GM18870 (cell line): ENCODE measurements around the gene F13B.
"Not testable (repeated sequence)": the region's sequence is repeated elsewhere in the genome, so short reads cannot be mapped to it uniquely, and the experiment has no call there.

Experiments
- ATAC-seq: cut with Tn5 transposase; IDR thresholded peaks from one replicate; pipeline ENCODE4 v1.9.1; 2021; ENCODE audit warnings: moderate library complexity; ENCODE audit not compliant: unreplicated experiment

The F13B gene

DNA sequence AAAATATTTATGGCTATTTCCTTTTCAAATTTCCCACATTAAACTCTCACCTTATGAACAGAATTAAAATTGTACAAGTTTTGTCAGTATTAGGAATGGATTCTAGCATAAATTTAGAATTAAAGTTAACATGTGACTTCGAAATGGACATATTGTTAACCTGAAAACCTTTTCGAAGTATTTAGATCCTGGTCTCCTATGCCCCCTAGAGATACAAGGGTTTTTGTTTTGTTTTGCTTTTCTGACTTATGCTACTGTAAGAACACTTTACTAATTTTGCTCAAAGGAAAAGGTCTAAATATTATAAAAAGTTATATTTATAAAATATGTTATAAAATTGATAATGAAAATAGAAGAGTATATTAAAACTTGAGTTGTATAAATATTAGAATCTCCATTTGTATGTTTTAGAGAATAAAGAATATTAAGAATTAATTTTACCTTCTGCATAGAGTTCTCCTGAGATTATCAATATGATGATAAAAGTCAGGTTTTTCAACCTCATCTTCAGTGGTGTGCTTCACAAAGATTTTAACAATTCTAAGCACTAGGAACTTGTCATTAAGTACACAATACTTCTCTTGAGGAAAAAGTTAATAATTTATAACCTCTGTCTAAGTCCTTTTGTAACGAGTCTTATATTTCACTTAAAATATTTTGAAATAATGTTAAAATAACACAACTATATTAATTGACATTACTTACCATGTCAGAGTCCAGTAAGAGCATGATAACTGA lies at the start of gene F13B:
Gene F13B, minus strand, starts transcription at position 542 of the 738 bp plus-strand sequence. Its CDS starts 37 bp downstream, at position 505.
- ATAC-seq: no peak

DNA sequence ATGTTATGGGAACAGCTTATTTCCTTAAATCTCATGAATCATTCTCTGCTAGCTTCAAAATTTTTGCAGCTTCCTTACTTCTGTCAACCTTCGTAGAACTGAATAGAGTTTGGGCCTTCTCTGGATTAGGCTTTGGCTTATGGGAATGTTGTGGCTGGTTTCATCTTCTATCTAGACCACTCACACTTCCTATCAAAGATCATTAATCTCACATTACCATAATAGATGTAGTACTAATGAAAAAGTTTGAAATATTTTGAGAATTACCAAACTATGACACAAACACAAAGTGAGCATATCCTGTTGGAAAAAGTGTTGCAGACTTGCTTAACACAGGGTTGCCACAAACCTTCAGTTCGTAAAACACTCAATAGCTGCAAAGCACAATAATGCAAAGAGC lies 49.1 kb upstream of the F13B start:
- no peak for ATAC-seq

DNA sequence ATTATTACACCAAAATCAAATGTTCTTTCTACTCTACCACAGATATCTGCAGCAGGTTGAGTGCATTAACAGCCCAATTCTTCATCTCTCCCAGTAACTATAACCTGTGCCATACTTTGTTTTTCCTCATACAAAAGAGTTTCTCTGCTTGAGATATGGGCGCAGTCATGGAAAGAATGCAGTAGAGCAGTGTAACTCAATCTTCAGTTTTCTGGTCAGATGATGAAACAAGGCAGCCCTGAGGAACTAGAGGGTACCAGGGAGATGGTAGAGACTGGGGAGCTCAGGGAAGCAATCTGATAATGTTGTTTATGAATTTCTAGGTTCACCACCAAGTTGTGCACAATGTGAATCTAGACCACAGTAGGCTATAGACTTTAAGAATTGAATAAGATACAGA lies 39.8 kb upstream of the F13B start:
- no peak for ATAC-seq

GRCh38 chr1:197103300-197103699 lies 36.2 kb upstream of the F13B start:
- ATAC-seq: no peak

- no peak for ATAC-seq
These were observed 34.9 kb upstream of the F13B start for GRCh38 chr1:197101978-197102377.

- ATAC-seq: no peak
These were observed 33.6 kb upstream of the F13B start for GRCh38 chr1:197100677-197101076.

GRCh38 chr1:197099444-197099843 lies 32.4 kb upstream of the F13B start:
- ATAC-seq: no peak

DNA sequence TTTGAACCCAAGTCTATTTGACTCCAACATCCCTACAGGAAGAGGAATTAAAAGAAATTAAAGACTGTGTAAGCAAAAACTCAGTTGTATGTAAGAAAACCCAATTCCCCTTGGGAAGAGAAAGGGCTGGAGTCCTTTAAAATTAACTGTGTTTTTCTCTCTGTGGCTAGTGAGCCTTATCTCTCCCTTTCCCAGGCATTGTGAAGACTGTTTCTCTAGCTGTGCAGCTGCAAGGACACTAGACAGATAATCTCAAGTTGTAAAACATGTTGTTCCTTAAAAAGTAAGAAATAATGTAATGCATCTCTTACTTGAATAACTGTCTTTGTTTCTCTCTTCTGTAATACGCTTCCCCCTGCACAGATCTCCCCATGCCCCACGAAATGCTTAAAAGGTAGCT lies 29.9 kb upstream of the F13B start:
- ATAC-seq: not testable (repeated sequence)

- ATAC-seq: peak; percentile 53
These were observed 29.1 kb upstream of the F13B start for GRCh38 chr1:197096137-197096536.

- ATAC-seq: no peak
These were observed 26.3 kb upstream of the F13B start for GRCh38 chr1:197093226-197093885.

DNA sequence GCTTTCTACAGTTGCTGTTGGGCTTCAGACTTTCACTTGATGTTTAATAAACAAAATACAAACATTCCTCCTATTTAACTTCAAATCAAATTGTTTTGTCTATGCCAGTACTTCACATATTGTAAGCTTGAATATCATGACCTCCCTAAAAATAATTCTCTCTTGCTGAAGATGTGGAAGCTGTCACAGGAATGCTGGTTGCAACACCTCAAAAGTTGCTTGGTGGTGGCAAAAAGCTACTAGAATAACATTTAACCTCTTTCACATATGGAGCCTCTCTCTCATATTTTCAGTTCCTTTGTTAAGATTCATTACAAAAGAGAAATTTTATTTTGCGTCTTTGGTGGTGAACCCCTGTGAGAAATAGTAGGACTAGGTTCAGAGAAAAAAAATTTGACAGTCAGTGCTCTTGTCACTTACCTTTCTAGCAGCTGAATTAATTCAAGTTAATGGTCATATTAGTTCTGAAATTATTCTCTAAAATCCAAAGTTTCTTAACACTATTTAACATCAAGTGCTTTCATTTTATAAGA lies 25.5 kb upstream of the F13B start:
- no peak for ATAC-seq

- no peak for ATAC-seq
These were observed 16.4 kb upstream of the F13B start for GRCh38 chr1:197083474-197083873.

GRCh38 chr1:197081117-197081753 lies 14.2 kb upstream of the F13B start:
- no peak for ATAC-seq

DNA sequence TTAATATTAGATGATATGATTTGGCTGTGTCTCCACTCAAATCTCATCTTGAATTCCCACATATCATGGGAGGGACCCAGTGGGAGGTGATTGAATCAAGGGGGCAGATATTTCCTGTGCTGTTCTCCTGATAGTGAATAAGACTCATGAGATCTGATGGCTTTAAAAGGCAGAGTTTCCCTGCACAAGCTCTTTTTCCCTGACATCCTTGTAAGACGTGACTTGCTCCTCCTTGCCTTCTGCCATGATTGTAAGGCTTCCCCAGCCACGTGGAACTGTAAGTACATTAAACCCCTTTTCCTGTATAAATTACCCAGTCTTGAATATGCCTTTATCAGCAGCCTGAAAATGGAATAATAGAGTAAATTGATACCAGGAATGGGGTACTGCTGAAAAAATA lies 13.3 kb upstream of the F13B start:
- ATAC-seq: no peak

DNA sequence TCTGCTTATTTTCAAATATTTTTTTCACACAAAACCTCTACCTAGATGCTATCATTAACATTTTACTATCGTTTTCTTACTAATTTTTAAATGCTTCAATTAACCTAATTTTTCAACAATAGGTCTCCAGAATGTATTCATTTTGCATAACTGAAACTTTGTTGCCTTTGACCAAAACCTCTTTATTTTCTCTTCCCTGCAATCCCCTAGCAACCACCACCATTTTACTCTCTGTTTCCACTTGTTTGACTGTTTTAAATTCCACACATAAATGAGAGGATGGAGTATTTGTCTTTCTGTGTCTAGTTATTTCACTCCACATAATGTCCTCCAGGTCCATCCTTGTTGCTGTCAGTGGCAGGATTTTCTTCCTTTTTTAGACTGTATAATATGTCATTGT lies 9.5 kb upstream of the F13B start:
- no peak for ATAC-seq

DNA sequence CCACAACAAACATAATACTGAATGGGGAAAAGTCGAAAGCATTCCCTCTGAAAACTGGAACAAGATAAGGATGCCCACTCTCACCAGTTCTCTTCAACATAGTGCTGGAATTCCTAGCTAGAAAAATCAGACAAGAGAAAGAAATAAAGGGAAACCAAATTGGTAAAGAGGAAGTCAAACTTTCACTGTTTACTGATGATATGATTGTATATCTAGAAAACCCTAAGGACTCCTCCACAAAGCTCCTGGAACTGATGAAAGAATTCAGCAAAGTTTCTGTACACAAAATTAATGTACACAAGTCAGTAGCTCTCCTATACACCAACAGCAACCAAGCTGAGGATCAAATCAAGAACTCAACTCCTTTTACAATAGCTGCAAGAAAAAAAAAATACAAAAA lies 6.9 kb upstream of the F13B start:
- ATAC-seq: no peak

DNA sequence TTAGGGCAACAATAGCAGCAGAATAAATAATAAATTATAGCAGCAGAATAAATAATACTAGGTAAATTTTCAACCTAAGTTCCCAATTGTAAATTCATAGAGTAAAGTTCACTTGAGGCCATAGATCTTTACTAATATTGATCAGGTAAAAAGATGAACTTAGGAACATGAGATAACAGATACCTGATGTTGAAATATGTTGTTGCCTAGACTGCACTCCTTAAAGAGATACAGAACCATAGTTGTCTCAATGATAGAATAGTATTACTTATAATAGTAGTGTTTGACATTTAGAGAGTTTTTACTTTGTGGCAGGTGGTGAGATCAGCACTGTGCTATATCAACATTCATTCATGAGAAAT lies 378 bp upstream of the F13B start:
- ATAC-seq: no peak

- no peak for ATAC-seq
These were observed 783 bp downstream of the F13B start for GRCh38 chr1:197066277-197066676.

- no peak for ATAC-seq
These were observed 1.5 kb downstream of the F13B start for GRCh38 chr1:197065559-197065958.

DNA sequence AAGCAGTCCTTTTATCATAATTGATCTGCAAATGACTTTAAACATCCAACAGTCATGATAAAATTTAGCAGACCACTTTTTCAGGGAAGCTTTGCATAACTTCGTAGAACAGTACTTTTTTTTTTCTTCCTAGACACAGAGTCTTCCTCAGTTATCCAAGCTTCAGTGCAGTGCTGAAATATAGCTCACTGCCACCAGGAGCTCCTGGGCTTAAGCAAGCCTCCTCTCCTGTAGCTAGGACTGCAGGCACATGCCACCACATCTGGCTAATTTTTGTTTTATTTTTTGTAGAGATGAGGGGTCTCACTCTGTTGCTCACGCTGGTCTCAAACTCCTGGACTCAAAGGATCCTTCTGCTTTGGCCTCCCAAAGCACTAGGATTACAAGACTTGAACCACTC lies 3.8 kb downstream of the F13B start:
- peak; percentile 6 for ATAC-seq

GRCh38 chr1:197062692-197063091 lies 4.4 kb downstream of the F13B start:
- peak; percentile 94 for ATAC-seq

GRCh38 chr1:197049100-197049499 lies 18.0 kb downstream of the F13B start:
- no peak for ATAC-seq
